HG02884 (cell line): ENCODE results near the gene ELANE.
"Not testable (repeated sequence)": the region's sequence is repeated elsewhere in the genome, so short reads cannot be mapped to it uniquely, and the experiment has no call there.

Source experiments
- ATAC-seq: cut with Tn5 transposase; IDR thresholded peaks from one replicate; pipeline ENCODE4 v1.9.1; 2021; ENCODE audit warnings: mild to moderate bottlenecking, moderate library complexity; ENCODE audit not compliant: unreplicated experiment

The ELANE gene

GRCh38 chr19:875265-875879, 23.3 kb downstream of the ELANE start:
- ATAC-seq = no peak

- no peak for ATAC-seq
These were observed 24.0 kb downstream of the ELANE start for GRCh38 chr19:876089-876488.

- ATAC-seq = no peak
These were observed 24.7 kb downstream of the ELANE start for GRCh38 chr19:876780-877314.

GRCh38 chr19:877992-878660, 26.0 kb downstream of the ELANE start:
- not testable (repeated sequence) for ATAC-seq

GRCh38 chr19:878751-879561, 26.9 kb downstream of the ELANE start:
- not testable (repeated sequence) for ATAC-seq

- no peak for ATAC-seq
These were observed 27.8 kb downstream of the ELANE start for GRCh38 chr19:879711-880438.

- ATAC-seq = no peak
These were observed 29.4 kb downstream of the ELANE start for GRCh38 chr19:881385-882071.

- ATAC-seq = no peak
These were observed 30.9 kb downstream of the ELANE start for GRCh38 chr19:882871-883497.

GRCh38 chr19:883661-884211, 31.6 kb downstream of the ELANE start:
- ATAC-seq = no peak

- no peak for ATAC-seq
These were observed 32.5 kb downstream of the ELANE start for GRCh38 chr19:884420-885211.

- no peak for ATAC-seq
These were observed 33.6 kb downstream of the ELANE start for GRCh38 chr19:885536-886224.

GRCh38 chr19:887072-887471, 35.0 kb downstream of the ELANE start:
- no peak for ATAC-seq

- no peak for ATAC-seq
These were observed 35.5 kb downstream of the ELANE start for GRCh38 chr19:887599-887998.

GRCh38 chr19:888581-889385, 36.7 kb downstream of the ELANE start:
- no peak for ATAC-seq

GRCh38 chr19:889662-890295, 37.7 kb downstream of the ELANE start:
- ATAC-seq = no peak

- ATAC-seq = no peak
These were observed 38.7 kb downstream of the ELANE start for GRCh38 chr19:890831-891230.
